IMR-90 (cell line): ENCODE results near the gene KCNH5.

Source experiments
- CTCF ChIP-seq: conservative IDR thresholded peaks from 2 replicates; pipeline ENCODE4 v1.5.1; 2012; ENCODE audit warnings: mild to moderate bottlenecking, low read depth, low read length, improper control_type of control experiment
- MXI1 ChIP-seq: IDR thresholded peaks from 2 replicates; pipeline ENCODE4 v1.6.1; 2012; ENCODE audit warnings: low read depth, mild to moderate bottlenecking, low read length, moderate library complexity, borderline replicate concordance
- POLR2A ChIP-seq: IDR thresholded peaks from 2 replicates; pipeline ENCODE4 v1.6.1; 2012; ENCODE audit warnings: mild to moderate bottlenecking, low read depth, low read length
- SMC3 ChIP-seq: fragments of 150-350 bp; IDR thresholded peaks from 2 replicates; pipeline ENCODE4 v1.6.1; 2016; ENCODE audit warnings: low read depth, mild to moderate bottlenecking, antibody characterized with exemption, low read length, moderate library complexity

- TF ChIP-seq CTCF = no peak
- no peak for TF ChIP-seq POLR2A
- TF ChIP-seq SMC3 = no peak
- TF ChIP-seq MXI1 = no peak
Measured at GRCh38 chr14:62778310-62778709, 266.9 kb downstream of the KCNH5 start.
